ENCODE results near the gene ZSCAN21.

The ZSCAN21 gene

GRCh38 chr7:100024020-100024619, 25.5 kb upstream of the ZSCAN21 start:
- Histone ChIP-seq H3K4me1 (no peaks in the 10 kb centered on the region), H3K9me3 (no peaks in the 10 kb centered on the region), H3K36me3 (peaks cover 47% of the 10 kb centered on the region), H3K4me3 (ENCODE audit: low read depth, low read length) (no peak overlapping the region), H3K27me3 (no peaks in the 10 kb centered on the region)
- DNase-seq = no peak
- no peak for TF ChIP-seq CTCF (IDR thresholded peaks at IDR 0.05; ENCODE audit: low read depth, low read length)

DNA sequence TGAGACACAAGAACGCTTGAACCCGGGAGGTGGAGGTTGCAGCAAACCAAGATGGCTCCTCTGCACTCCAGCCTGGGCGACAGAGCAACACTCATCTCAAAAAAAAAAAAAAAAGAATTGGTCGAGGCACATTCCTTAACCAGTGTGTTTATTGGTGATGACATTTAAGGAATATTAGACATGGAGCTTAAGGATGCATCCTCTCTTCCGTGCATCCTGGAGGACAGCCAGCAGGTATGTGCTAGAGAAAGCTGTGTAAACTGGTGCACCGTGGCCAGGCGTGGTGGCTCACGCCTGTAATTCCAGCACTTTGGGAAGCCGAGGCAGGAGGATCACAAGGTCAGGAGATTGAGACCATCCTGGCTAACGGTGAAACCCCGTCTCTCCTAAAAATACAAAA, 22.4 kb upstream of the ZSCAN21 start:
- Histone ChIP-seq H3K36me3 (peaks cover 47% of the 10 kb centered on the region), H3K27me3 (no peaks in the 10 kb centered on the region), H3K9me3 (no peaks in the 10 kb centered on the region), H3K4me1 (no peaks in the 10 kb centered on the region), H3K4me3 (ENCODE audit: low read depth, low read length) (no peak overlapping the region)
- DNase-seq = no peak
- TF ChIP-seq CTCF (IDR thresholded peaks at IDR 0.05; ENCODE audit: low read depth, low read length) = no peak

DNA sequence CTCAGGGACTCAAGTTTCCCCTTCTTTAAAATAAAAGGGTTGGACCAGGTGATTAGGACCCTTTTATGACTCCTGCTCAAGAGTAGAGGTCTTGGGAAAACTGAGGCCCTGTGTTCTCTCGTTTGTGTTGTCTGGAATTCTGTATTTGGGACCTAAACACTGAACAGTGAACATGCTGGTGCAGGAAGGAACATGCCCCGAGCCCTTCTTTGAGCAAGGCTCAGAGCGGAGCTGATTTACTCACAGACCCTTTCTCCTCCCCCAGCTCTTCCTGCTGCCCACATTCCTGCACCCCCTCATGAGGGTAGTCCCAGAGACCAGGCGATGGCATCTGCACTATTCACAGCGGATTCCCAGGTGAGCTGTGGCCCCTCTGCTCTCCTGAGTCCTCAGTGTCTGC, 20.0 kb upstream of the ZSCAN21 start:
- H3K36me3 ChIP-seq = peaks cover 46% of the 10 kb centered on the region
- DNase-seq = no peak
- no peaks in the 10 kb centered on the region for H3K9me3 ChIP-seq
- no peaks in the 10 kb centered on the region for H3K27me3 ChIP-seq
- TF ChIP-seq CTCF (IDR thresholded peaks at IDR 0.05; ENCODE audit: low read depth, low read length) = no peak
- H3K4me1 ChIP-seq = no peaks in the 10 kb centered on the region
- H3K4me3 ChIP-seq (ENCODE audit: low read depth, low read length) = no peak overlapping the region

- Histone ChIP-seq H3K4me1 (no peaks in the 10 kb centered on the region), H3K27me3 (no peaks in the 10 kb centered on the region), H3K4me3 (ENCODE audit: low read depth, low read length) (no peak overlapping the region), H3K36me3 (peaks cover 46% of the 10 kb centered on the region), H3K9me3 (no peaks in the 10 kb centered on the region; the same call in 1 of the 2 replicates)
- DNase-seq = no peak
- no peak for TF ChIP-seq CTCF (IDR thresholded peaks at IDR 0.05; ENCODE audit: low read depth, low read length)
Observed at GRCh38 chr7:100033526-100033925, 16.0 kb upstream of the ZSCAN21 start.

GRCh38 chr7:100034871-100035510, 14.6 kb upstream of the ZSCAN21 start:
- Histone ChIP-seq H3K4me1 (no peaks in the 10 kb centered on the region), H3K9me3 (no peaks in the 10 kb centered on the region; the same call in 1 of the 2 replicates), H3K27me3 (no peaks in the 10 kb centered on the region), H3K4me3 (ENCODE audit: low read depth, low read length) (no peak overlapping the region), H3K36me3 (peaks cover 46% of the 10 kb centered on the region)
- no peak for TF ChIP-seq CTCF (IDR thresholded peaks at IDR 0.05; ENCODE audit: low read depth, low read length)
- no peak for DNase-seq

DNA sequence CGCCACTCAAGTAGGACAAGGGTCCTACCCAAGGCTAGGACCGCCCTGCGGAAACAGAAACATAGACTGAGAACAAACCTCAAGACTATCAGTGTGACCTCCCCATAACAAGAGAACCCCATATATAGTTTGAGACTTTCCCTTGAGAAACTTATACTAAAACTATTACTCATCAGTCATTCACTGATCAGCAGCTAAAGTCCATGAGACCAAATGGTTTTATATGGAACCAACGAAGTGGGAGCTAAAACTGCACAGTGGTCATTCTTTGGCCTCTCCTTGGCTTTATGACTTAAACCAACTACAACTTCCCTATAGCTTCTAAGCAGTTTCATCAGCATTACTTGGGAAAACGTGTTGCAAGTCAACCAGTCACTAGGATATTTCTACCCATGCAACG, 13.7 kb upstream of the ZSCAN21 start:
- no peak for TF ChIP-seq CTCF (IDR thresholded peaks at IDR 0.05; ENCODE audit: low read depth, low read length)

More for the DNA sequence above, 13.7 kb upstream of the ZSCAN21 start:
- H3K27me3 ChIP-seq = no peaks in the 10 kb centered on the region
- peaks cover 46% of the 10 kb centered on the region for H3K36me3 ChIP-seq
- no peak overlapping the region for H3K4me3 ChIP-seq (ENCODE audit: low read depth, low read length)
- no peaks in the 10 kb centered on the region for H3K4me1 ChIP-seq
- H3K9me3 ChIP-seq = no peaks in the 10 kb centered on the region; the same call in 1 of the 2 replicates
- DNase-seq = no peak
